ENCODE results near the gene CADM2.

The CADM2 gene

DNA sequence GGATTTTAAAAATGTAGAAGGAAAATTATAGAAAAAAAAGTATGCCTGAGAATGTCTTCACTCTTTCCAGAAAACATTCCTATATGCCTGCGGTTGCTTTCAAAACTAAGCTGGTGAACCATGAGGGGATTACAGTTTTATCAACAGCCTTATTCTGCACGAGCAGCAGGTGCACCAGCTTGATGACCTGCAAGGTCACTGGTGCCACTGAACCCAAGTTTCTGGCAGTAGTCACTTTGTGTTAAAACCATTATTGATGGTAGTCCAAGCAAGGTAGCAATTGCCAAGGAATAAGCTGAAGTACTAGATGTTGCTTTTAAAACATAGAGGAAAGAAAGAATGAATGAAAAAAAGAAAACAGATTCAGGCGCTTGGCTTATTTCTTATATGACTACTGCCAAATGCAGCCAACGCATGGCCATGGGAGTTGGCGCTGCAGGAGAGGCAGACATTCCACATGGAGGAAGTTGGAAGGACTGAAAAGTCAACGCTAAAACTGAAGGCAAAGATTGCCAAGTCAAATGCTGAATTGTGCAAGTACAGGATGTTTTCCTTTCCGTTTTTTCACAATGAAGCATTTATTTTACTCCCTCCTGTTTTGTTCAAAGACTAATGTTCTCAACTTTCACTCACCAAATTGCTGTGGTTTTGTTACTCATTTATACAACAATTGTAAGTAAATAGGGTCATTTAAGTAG lies 601.4 kb downstream of the CADM2 start:
- TF ChIP-seq, protein P1, sequence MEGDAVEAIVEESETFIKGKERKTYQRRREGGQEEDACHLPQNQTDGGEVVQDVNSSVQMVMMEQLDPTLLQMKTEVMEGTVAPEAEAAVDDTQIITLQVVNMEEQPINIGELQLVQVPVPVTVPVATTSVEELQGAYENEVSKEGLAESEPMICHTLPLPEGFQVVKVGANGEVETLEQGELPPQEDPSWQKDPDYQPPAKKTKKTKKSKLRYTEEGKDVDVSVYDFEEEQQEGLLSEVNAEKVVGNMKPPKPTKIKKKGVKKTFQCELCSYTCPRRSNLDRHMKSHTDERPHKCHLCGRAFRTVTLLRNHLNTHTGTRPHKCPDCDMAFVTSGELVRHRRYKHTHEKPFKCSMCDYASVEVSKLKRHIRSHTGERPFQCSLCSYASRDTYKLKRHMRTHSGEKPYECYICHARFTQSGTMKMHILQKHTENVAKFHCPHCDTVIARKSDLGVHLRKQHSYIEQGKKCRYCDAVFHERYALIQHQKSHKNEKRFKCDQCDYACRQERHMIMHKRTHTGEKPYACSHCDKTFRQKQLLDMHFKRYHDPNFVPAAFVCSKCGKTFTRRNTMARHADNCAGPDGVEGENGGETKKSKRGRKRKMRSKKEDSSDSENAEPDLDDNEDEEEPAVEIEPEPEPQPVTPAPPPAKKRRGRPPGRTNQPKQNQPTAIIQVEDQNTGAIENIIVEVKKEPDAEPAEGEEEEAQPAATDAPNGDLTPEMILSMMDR (IDR thresholded peaks at IDR 0.05; ENCODE audit: insufficient read depth, low read length, poor library complexity, severe bottlenecking): no peak
- no peaks in the 10 kb centered on the region for H3K27me3 ChIP-seq (replicated peaks; ENCODE audit: control insufficient read depth, insufficient read depth, low read length)
- no peak overlapping the region for H3K4me3 ChIP-seq (replicated peaks; ENCODE audit: low read depth, low read length)
- H3K36me3 ChIP-seq (ENCODE audit: control insufficient read depth, insufficient read depth, low read length): no peaks in the 10 kb centered on the region
- DNase-seq (ENCODE audit: extremely low read depth, insufficient read length): no peak

DNA sequence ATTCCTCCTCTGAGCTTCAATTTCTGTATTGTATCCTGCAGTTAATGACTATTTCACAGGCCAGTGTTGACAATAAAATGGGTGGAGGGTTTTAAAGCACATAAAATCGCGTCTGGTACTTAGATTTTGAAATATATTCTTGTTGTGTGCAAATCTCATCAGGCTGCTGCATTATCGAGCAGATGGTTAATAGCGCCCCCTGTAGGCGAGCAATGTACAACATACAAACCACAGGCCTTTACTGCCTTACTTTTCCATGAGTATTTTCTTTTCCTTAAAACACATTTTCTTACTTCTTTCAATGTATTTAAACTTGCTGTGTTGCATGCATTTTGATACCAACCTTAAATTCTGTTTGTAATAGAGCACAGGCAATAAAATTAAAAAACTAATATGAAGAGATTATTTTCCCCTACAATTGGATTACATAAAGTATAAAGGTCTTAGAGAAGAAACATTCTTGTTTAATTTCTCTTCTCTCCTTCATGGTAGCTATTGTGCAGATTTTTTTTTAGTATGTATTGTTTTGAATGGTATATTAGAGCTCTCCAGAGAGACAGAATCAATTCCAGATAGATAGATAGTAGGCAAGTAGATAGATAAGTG lies 608.4 kb downstream of the CADM2 start:
- Histone ChIP-seq H3K36me3 (ENCODE audit: control insufficient read depth, insufficient read depth, low read length) (no peaks in the 10 kb centered on the region), H3K27me3 (replicated peaks; ENCODE audit: control insufficient read depth, insufficient read depth, low read length) (no peaks in the 10 kb centered on the region), H3K4me3 (replicated peaks; ENCODE audit: low read depth, low read length) (no peak overlapping the region)
- DNase-seq (ENCODE audit: extremely low read depth, insufficient read length): no peak
- TF ChIP-seq, protein P1 (IDR thresholded peaks at IDR 0.05; ENCODE audit: insufficient read depth, low read length, poor library complexity, severe bottlenecking): peak; percentile 61

DNA sequence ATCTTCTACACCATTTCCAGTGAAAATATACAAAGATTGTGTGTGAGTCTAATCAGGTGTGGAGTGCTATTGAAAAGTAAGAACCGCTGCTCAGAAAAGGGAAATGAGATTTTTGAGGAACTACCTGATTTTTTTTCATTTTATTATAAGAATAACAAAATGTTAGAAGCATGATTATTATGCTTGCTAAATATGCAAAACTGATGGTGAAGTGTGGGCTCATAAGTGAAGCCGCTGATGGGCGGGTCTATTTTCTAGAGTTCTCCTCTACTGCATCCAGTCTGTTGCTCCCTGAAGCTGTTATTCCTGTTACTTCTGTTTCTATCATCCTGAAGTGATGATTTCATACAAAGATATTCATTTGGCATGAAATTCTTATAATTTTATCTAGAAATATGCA lies 612.0 kb downstream of the CADM2 start:
- TF ChIP-seq, protein P1 (IDR thresholded peaks at IDR 0.05; ENCODE audit: insufficient read depth, low read length, poor library complexity, severe bottlenecking): no peak
- Histone ChIP-seq H3K36me3 (ENCODE audit: control insufficient read depth, insufficient read depth, low read length) (no peaks in the 10 kb centered on the region), H3K4me3 (replicated peaks; ENCODE audit: low read depth, low read length) (no peak overlapping the region), H3K27me3 (replicated peaks; ENCODE audit: control insufficient read depth, insufficient read depth, low read length) (no peaks in the 10 kb centered on the region)
- no peak for DNase-seq (ENCODE audit: extremely low read depth, insufficient read length)

DNA sequence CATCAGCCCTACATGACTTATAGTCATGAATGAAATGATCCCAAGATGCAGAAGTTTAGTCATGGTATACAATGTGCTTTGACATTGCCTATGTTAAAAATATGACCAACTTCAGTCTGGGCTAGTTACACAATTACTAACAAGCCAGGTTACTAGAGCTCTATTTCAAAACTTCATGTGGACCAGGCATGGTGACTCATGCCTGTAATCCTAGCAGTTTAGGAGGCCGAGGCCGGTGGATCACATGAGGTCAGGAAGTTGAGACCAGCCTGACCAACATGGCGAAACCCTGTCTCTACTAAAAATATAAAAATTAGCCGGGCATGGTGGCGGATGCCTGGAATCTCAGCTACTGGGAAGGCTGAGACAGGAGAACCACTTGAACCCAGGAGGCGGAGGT lies 613.0 kb downstream of the CADM2 start:
- H3K36me3 ChIP-seq (ENCODE audit: control insufficient read depth, insufficient read depth, low read length): no peaks in the 10 kb centered on the region
- no peak overlapping the region for H3K4me3 ChIP-seq (replicated peaks; ENCODE audit: low read depth, low read length)
- TF ChIP-seq, protein P1 (IDR thresholded peaks at IDR 0.05; ENCODE audit: insufficient read depth, low read length, poor library complexity, severe bottlenecking): no peak
- H3K27me3 ChIP-seq (replicated peaks; ENCODE audit: control insufficient read depth, insufficient read depth, low read length): no peaks in the 10 kb centered on the region
- no peak for DNase-seq (ENCODE audit: extremely low read depth, insufficient read length)

DNA sequence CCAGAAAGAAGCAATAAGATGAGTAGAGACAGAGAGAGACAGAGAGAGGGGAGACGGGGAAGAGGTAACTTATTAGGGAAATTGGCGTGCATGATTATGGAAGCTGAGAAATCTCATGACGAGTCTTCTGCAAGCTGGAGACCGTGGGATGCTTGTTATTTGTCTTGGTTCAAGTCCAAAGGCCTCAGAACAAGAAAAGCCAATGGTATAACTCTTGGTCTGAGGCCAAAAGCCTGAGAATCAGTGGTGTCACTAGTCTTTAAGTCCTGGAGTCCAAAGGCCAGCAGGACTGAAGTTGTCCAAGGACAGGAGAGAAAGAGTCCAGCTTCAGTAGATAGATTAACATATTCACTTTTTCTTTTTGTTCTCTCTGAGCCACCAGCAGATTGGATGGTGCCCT lies 613.6 kb downstream of the CADM2 start:
- TF ChIP-seq, protein P1 (IDR thresholded peaks at IDR 0.05; ENCODE audit: insufficient read depth, low read length, poor library complexity, severe bottlenecking): no peak
- no peaks in the 10 kb centered on the region for H3K27me3 ChIP-seq (replicated peaks; ENCODE audit: control insufficient read depth, insufficient read depth, low read length)
- no peak for DNase-seq (ENCODE audit: extremely low read depth, insufficient read length)
- no peaks in the 10 kb centered on the region for H3K36me3 ChIP-seq (ENCODE audit: control insufficient read depth, insufficient read depth, low read length)
- no peak overlapping the region for H3K4me3 ChIP-seq (replicated peaks; ENCODE audit: low read depth, low read length)

Measured in GM06990 (cell line).